ENCODE data around the gene FNBP1. TPM values are rescaled to one million over a fixed set of nuclear protein-coding genes. Genes with fewer than 3 reads are reported as not detected.

Gene FNBP1
- total RNA-seq, 6 donors from 2014 or later: 34.8 to 85.4 (median 51.6) TPM

- 93 to 94% methylated on average over 4 of the region's 4 CpGs for WGBS, 2 donors
- no peak overlapping the region for H3K4me3 ChIP-seq
- ATAC-seq (ENCODE audit: low FRiP score in 2 of 2): no peak
- DNase-seq: no peak
- peaks cover 0 to 62% (median 28%) of the 10 kb centered on the region in 4 donors for H3K36me3 ChIP-seq
- no peaks in the 10 kb centered on the region for H3K27me3 ChIP-seq
- TF ChIP-seq POLR2A (IDR thresholded peaks at IDR 0.05) (no peak), POLR2AphosphoS5 (IDR thresholded peaks at IDR 0.05) (no peak), EP300 (IDR thresholded peaks at IDR 0.05) (no peak), CTCF (IDR thresholded peaks at IDR 0.05) (no peak)
- H3K4me1 ChIP-seq: no peaks in the 10 kb centered on the region
- no peaks in the 10 kb centered on the region for H3K9me3 ChIP-seq
- no peak overlapping the region for H3K27ac ChIP-seq
Observed at GRCh38 chr9:129921905-129922304, 121.1 kb downstream of the FNBP1 start.

- DNase-seq: no peak
- Histone ChIP-seq H3K27me3 (no peaks in the 10 kb centered on the region), H3K27ac (no peak overlapping the region), H3K4me3 (no peak overlapping the region), H3K4me1 (no peaks in the 10 kb centered on the region), H3K36me3 (peaks cover 0 to 48% (median 17%) of the 10 kb centered on the region in 4 donors), H3K9me3 (no peaks in the 10 kb centered on the region)
- TF ChIP-seq EP300 (IDR thresholded peaks at IDR 0.05) (no peak), CTCF (IDR thresholded peaks at IDR 0.05) (no peak), POLR2A (IDR thresholded peaks at IDR 0.05) (no peak), POLR2AphosphoS5 (IDR thresholded peaks at IDR 0.05) (no peak)
- WGBS, 2 donors: 55 to 74% methylated on average over 3 of the region's 3 CpGs
- ATAC-seq (ENCODE audit: low FRiP score in 2 of 2): peak in 1 of 2 donors; percentile 59
Observed at GRCh38 chr9:129919841-129920240, 123.1 kb downstream of the FNBP1 start.

- DNase-seq: no peak
- ATAC-seq (ENCODE audit: low FRiP score in 2 of 2): no peak
- Histone ChIP-seq H3K27me3 (no peaks in the 10 kb centered on the region), H3K9me3 (no peaks in the 10 kb centered on the region), H3K27ac (no peak overlapping the region), H3K36me3 (peaks cover 0 to 43% (median 13%) of the 10 kb centered on the region in 4 donors), H3K4me3 (no peak overlapping the region), H3K4me1 (no peaks in the 10 kb centered on the region)
- 44 to 60% methylated on average over 3 of the region's 3 CpGs for WGBS, 2 donors
- TF ChIP-seq POLR2AphosphoS5 (IDR thresholded peaks at IDR 0.05) (no peak), POLR2A (IDR thresholded peaks at IDR 0.05) (no peak), CTCF (IDR thresholded peaks at IDR 0.05) (no peak), EP300 (IDR thresholded peaks at IDR 0.05) (no peak)
Observed at GRCh38 chr9:129919277-129919676, 123.7 kb downstream of the FNBP1 start.

GRCh38 chr9:129918296-129918950 lies 124.6 kb downstream of the FNBP1 start:
- Histone ChIP-seq H3K9me3 (no peaks in the 10 kb centered on the region), H3K27ac (no peak overlapping the region), H3K4me1 (no peaks in the 10 kb centered on the region), H3K4me3 (no peak overlapping the region), H3K27me3 (no peaks in the 10 kb centered on the region), H3K36me3 (peaks cover 0 to 41% (median 10%) of the 10 kb centered on the region in 4 donors)
- 95 to 96% methylated on average over 14 of the region's 14 CpGs for WGBS, 2 donors
- DNase-seq (no peak), ATAC-seq (ENCODE audit: low FRiP score in 2 of 2) (no peak)
- TF ChIP-seq POLR2A (IDR thresholded peaks at IDR 0.05) (no peak), EP300 (IDR thresholded peaks at IDR 0.05) (no peak)

GRCh38 chr9:129916707-129917106 lies 126.3 kb downstream of the FNBP1 start:
- TF ChIP-seq POLR2AphosphoS5 (IDR thresholded peaks at IDR 0.05) (no peak), CTCF (IDR thresholded peaks at IDR 0.05) (no peak), EP300 (IDR thresholded peaks at IDR 0.05) (no peak), POLR2A (IDR thresholded peaks at IDR 0.05) (no peak)
- no peaks in the 10 kb centered on the region for H3K4me1 ChIP-seq
- H3K9me3 ChIP-seq: no peaks in the 10 kb centered on the region
- no peaks in the 10 kb centered on the region for H3K27me3 ChIP-seq
- DNase-seq: no peak
- WGBS, 2 donors: 94 to 96% methylated on average over 7 of the region's 7 CpGs
- no peak overlapping the region for H3K27ac ChIP-seq
- ATAC-seq (ENCODE audit: low FRiP score in 2 of 2): no peak
- no peak overlapping the region for H3K4me3 ChIP-seq
- peaks cover 0 to 28% (median under 1%) of the 10 kb centered on the region in 4 donors for H3K36me3 ChIP-seq
